GM21367 (cell line): Measurements from ENCODE around the gene MRPL20.

Source experiments
- ATAC-seq: cut with Tn5 transposase; IDR thresholded peaks from one replicate; pipeline ENCODE4 v1.9.1; 2021; ENCODE audit not compliant: unreplicated experiment

MRPL20 gene

GRCh38 chr1:1366699-1367066 is 40.4 kb downstream of the MRPL20 start:
- no peak for ATAC-seq

DNA sequence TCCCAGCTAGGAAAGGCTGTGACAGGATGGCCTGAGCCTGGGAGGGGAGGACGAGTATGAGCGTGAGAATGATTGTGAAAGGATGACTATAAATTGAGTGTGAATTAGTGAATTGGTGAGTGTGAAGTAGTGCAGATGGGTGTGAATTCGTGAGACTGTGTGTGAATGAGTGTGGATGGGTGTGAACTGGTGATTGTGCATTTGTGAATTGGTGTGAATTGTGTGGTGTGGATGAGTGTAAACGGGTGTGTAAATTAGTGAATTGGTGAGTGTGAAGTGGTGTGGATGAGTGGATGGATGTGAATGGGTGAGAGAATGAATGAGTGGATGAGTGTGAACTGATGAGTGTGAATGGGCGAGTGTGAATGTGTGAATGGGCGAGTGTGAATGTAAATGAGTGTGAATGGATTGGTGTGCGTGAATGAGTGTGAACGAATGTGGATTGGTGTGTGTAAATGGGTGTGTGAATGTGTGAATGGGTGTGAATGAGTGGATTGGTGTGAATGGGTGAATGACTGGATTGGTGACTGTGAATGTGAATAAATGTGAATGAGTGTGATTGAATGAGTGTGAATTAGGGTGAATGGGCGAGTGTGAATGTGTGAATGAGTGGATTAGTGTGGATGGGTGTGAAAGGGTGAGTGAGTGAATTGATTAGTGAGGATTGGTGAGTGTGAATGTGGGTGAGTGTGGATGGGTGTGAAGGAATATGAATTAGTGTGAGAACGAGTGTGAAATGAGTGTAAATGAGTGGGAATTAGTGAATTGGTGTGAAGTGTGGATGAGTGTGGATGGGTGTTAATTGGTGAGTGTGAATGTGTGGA is 41.0 kb downstream of the MRPL20 start:
- ATAC-seq, result no peak

- ATAC-seq, result no peak
Observed at GRCh38 chr1:1364266-1364665, 42.8 kb downstream of the MRPL20 start.

DNA sequence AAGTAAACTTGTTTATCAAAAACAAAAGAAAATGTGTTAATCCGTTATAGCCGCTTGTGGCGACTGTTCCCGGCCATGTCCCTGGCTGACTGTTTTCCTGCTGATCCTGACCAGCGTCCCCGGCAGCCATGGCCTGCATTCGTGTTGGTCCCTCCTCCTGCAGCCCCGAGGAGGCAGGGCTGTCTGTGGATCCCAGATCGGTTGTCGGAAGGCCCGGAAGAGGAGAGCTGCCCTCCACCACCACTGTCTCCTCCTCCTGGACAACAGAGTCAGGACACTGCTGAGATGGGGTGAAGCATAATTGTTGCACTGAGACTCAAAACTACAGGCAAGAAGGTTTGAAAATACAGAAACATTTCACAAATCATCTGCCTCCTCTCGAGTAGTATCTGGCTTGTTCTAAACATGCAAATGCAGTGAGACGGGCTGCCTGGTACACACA is 45.1 kb downstream of the MRPL20 start:
- no peak for ATAC-seq

DNA sequence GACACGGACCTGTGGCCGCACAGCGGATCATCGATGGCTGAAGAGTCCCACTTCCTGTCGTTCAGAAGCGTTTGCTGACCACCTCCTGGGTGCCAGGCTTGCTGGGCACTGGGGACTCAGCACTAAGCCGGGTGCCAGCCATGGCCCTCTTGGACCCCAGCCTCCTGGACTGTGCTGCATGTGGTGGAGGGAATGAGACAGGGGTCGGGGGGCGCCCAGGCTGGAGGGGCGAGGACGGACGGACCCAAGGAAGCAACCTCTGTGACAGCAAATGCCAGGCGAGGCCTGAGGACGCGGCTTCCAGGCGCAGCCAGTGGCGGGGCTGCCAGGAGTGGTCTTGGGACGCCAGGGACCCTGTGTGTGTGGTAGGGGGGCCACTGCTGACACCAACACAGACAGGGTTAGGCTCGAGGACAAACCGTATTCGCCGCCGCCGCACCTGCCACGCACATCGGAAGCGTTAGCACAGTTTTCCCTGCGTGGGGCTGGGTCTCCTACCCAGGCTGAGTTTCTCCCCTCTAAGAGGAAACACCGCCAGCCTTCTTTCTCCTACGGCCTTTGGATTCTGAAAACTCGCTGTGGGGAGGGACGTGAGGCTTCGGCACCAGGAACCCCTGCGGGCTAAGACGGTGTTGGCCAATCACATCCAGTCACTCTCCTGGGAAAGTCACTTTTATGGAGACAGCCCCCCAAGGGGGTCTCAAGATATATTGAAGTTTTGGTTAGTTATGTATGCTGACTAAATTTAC is 45.7 kb downstream of the MRPL20 start:
- no peak for ATAC-seq

GRCh38 chr1:1360506-1361169 is 46.5 kb downstream of the MRPL20 start:
- ATAC-seq, result no peak

DNA sequence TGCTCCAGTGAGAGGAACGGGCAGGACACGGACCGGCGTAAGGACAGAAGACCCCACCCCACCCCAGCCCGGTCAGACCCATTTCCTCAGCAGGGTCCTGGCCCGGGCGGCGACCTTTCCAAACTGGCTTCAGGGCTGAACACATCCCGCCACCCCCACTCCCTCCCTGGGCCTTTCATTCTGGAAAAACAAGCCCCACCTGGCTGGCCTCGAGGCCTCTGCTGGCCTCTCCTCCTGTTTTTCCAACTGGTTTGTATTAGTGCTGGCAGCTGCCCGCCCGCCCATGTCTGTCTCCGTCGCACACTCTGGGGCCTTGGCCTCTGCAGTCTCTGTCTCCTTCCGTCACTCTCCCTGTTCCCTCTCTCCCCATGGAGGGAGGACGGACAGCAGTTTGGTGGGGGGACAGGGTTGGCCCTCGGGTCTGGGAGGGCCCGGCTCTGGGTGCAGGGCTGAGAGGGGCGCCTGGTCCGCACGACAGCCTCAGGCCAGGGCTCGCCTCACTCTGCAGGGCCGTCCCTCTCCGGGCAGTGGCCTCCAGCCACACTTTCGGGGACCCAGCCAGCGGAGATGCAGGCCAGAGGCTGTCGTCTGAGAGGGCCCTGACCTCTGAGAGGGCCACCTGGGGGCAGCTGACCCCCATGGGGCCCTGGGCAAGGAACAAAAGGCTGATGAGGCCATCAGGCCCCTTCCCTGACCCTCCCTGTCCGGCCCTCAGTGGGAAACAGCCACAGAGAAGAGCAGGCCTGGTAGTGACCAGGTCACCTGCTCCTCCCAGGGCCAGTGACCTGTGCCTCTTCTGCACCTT is 47.2 kb downstream of the MRPL20 start:
- ATAC-seq, result no peak

- no peak for ATAC-seq
Observed at GRCh38 chr1:1359308-1359663, 47.8 kb downstream of the MRPL20 start.

GRCh38 chr1:1358433-1359271 is 48.4 kb downstream of the MRPL20 start, which contains the start of gene MXRA8:
MXRA8 (minus strand) TSS chr1:1358555; CDS start chr1:1358504, 51 bp downstream.
- no peak for ATAC-seq

- no peak for ATAC-seq
Observed at GRCh38 chr1:1357871-1358432, 49.1 kb downstream of the MRPL20 start.

GRCh38 chr1:1356796-1357401 is 50.2 kb downstream of the MRPL20 start:
- ATAC-seq, result no peak

GRCh38 chr1:1356166-1356795 is 50.8 kb downstream of the MRPL20 start:
- no peak for ATAC-seq

GRCh38 chr1:1355416-1355815 is 51.7 kb downstream of the MRPL20 start:
- no peak for ATAC-seq

DNA sequence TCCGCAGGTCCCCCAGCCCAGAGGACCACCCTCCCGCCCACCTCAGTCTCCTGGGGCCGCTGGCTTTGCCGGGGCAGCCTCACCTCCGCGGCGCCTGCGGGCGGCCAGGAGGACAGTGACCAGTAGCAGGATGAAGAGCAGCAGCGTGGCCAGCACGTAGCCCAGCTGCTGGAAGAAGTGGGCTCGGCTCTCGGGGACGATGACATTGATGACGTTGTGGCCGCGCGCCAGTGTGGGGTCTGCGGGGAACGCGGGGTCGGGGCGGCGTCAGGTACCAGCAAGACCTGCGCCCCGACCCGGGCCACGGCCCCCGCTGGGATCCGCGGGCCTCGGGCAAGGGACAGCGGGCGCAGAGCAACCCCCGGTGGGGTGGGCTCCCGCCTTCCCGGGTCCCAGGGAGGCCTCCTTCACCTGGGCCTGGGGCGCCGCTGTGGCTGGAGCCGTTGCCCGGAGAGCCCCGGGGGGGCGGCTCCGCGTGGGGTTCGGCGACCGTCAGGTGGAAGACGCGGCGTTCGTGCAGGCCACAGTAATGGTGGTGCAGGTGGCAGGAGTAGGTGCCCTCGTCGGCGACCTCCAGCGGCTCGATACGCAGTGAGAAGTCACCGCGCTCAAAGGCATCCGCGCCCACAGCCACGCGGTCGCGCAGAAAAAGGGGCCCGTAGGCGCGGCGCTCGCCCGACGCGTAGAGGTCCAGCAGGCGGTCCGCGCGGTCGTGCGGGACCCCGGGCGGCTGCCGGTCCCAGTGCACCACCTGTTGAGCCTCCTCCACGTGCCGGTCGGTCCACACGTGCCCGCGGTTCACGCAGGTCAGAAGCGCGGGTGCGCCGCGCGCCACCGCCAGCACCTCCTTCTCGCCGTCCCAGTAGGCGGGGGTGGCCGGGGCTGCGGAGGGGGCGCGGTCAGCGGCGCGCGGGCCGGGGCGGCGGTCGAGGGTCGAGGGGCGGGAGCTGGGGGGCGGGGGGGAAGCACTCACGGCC is 52.5 kb downstream of the MRPL20 start:
- no peak for ATAC-seq

- no peak for ATAC-seq
Observed at GRCh38 chr1:1353389-1354151, 53.5 kb downstream of the MRPL20 start.

DNA sequence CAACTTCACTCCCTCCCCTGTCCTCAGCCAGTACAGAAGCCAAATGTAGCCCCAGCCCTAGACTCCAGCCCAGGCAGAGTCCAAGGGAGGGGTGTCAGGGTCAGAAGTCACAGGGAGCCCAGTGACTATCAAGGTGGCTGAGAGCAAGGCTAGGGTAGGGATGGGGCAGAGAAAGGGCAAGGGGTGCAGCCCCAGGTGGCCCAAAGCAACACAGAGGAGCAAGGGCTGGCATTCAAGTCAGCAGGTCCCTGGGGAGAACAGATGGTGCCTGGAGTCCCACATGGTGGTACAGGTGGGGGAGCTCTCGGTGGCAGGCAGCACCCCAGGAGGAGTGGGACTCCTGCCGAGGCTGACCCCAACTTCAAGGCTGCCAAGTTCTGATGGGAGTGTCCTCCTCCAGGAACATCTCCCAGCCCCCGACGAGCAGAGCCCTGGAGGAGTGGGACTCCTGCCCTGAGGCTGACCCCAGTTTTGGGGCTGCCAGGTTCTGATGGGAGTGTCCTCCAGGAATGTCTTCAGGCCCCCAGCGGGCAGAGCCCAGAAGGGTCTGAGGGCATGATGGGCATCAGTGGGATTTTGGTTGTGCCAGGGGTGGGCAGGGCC is 54.2 kb downstream of the MRPL20 start:
- no peak for ATAC-seq
